B cell (primary cell): Measurements from ENCODE around the gene FMNL2. TPM values are rescaled to one million over a fixed set of nuclear protein-coding genes. Genes with fewer than 3 reads are reported as not detected.

ENCODE experiments used
- ATAC-seq: fragments of 200-7000 bp; cut with Tn5 transposase; one replicate; pipeline ENCODE4 v1.10.0; 2021; ENCODE audit warnings: low read depth, mild to moderate bottlenecking, moderate number of reproducible peaks, moderate library complexity
- CTCF ChIA-PET: fragments of 350-600 bp; sonication (Branson Sonifier 250); formaldehyde crosslinking; loops from one replicate; lab custom pipeline; 2021; ENCODE audit warnings: antibody characterized with exemption, inconsistent platforms; lab: Charles Lee
- POLR2A ChIA-PET: fragments of 350-600 bp; sonication (Branson Sonifier 250); formaldehyde crosslinking; loops from one replicate; lab custom pipeline; 2021; ENCODE audit warnings: antibody characterized with exemption; lab: Charles Lee
- DNase-seq: peaks from one replicate; pipeline ENCODE4 v3.0.0; 2013
- H2AFZ ChIP-seq: 2 replicates; pipeline ENCODE4 v1.6.1; 2012; ENCODE audit warnings: mild to moderate bottlenecking, low read depth, low read length; ENCODE audit not compliant: insufficient read depth, poor library complexity, severe bottlenecking
- H3K27ac ChIP-seq, 2 donors: 1 replicate in 1 of 2; 2 replicates in 1 of 2; pipeline ENCODE4 v1.5.1; 2012 to 2013; ENCODE audit warnings: low read length in 2 of 2, mild to moderate bottlenecking in 2 of 2, moderate library complexity in 1 of 2
- H3K27me3 ChIP-seq, 4 experiments: fragments of 200-600 bp in 1 of 4; sonication (generic) in 1 of 4; replicated peaks in 1 of 4; 1 replicate in 2 of 4; 2 replicates in 2 of 4; pipeline versions ENCODE4 v1.6.1 to v1.7.0; 2013 to 2016; ENCODE audit warnings: low read length in 3 of 4, mild to moderate bottlenecking in 2 of 4, mixed read lengths in 1 of 4, moderate library complexity in 1 of 4; ENCODE audit not compliant: insufficient read depth in 4 of 4, control insufficient read depth in 3 of 4; ENCODE audit errors: control extremely low read depth in 1 of 4
- H3K36me3 ChIP-seq, 2 experiments: replicated peaks in 1 of 2; 1 replicate in 1 of 2; 2 replicates in 1 of 2; pipeline versions ENCODE4 v1.6.1 to v1.7.1; 2013; ENCODE audit warnings: low read length in 1 of 2; ENCODE audit not compliant: insufficient read depth in 2 of 2, control insufficient read depth in 1 of 2; ENCODE audit errors: control extremely low read depth in 1 of 2, extremely low read depth in 1 of 2
- H3K4me1 ChIP-seq, 2 donors: fragments of 200-600 bp in 1 of 2; sonication (generic) in 1 of 2; 1 replicate in 1 of 2; 2 replicates in 1 of 2; pipeline versions ENCODE4 v1.5.1 to v1.6.1; 2013 to 2017; ENCODE audit warnings: low read length in 2 of 2; ENCODE audit not compliant: control insufficient read depth in 2 of 2, insufficient read depth in 2 of 2
- H3K4me2 ChIP-seq: replicated peaks from 2 replicates; pipeline ENCODE3; 2012; ENCODE audit warnings: mild to moderate bottlenecking, low read depth, low read length; ENCODE audit not compliant: poor library complexity, severe bottlenecking
- H3K4me3 ChIP-seq, 5 experiments: fragments of 200-600 bp in 1 of 5; sonication (generic) in 1 of 5; 1 replicate in 3 of 5; 2 replicates in 2 of 5; pipeline versions ENCODE4 v1.5.1 to v1.7.0; 2011 to 2016; ENCODE audit warnings: low read length in 4 of 5, mild to moderate bottlenecking in 4 of 5, low read depth in 2 of 5, control low read depth in 1 of 5, moderate library complexity in 1 of 5; ENCODE audit not compliant: insufficient read depth in 1 of 5; ENCODE audit errors: control extremely low read depth in 1 of 5, extremely low read depth in 1 of 5
- H3K79me2 ChIP-seq: fragments of 200-600 bp; sonication (generic); one replicate; pipeline ENCODE4 v1.6.0; 2016; ENCODE audit warnings: low read length; ENCODE audit not compliant: control insufficient read depth, insufficient read depth
- H3K9ac ChIP-seq: fragments of 200-600 bp; sonication (generic); 2 replicates; pipeline ENCODE4 v1.6.1; 2017; ENCODE audit warnings: mild to moderate bottlenecking, low read length, moderate library complexity
- H3K9me3 ChIP-seq, 3 donors: one replicate each; pipeline versions ENCODE4 v1.6.1 to v1.7.1; 2013; ENCODE audit warnings: low read length in 2 of 3; ENCODE audit not compliant: control insufficient read depth in 2 of 3, insufficient read depth in 1 of 3; ENCODE audit errors: control extremely low read depth in 1 of 3
- H4K20me1 ChIP-seq: 2 replicates; pipeline ENCODE4 v1.6.0; 2012; ENCODE audit warnings: mild to moderate bottlenecking, low read length; ENCODE audit not compliant: insufficient read depth, control insufficient read depth, poor library complexity, severe bottlenecking
- H3K27ac Mint-ChIP-seq: one replicate; pipeline ENCODE4 v1.8.0; 2021; ENCODE audit warnings: mixed read lengths
- H3K27me3 Mint-ChIP-seq: one replicate; pipeline ENCODE4 v1.8.0; 2021; ENCODE audit warnings: mixed read lengths
- H3K4me1 Mint-ChIP-seq: one replicate; pipeline ENCODE4 v1.8.0; 2021; ENCODE audit warnings: mixed read lengths
- H3K4me3 Mint-ChIP-seq: one replicate; pipeline ENCODE4 v1.8.0; 2021; ENCODE audit warnings: mixed read lengths
- H3K9me3 Mint-ChIP-seq: one replicate; pipeline ENCODE4 v1.8.0; 2022; ENCODE audit warnings: mixed read lengths; ENCODE audit not compliant: insufficient read depth
- EZH2 ChIP-seq: IDR thresholded peaks from 2 replicates; pipeline ENCODE4 v1.6.1; 2012; ENCODE audit warnings: borderline replicate concordance, low read depth, mild to moderate bottlenecking, moderate library complexity, low read length; ENCODE audit not compliant: insufficient read depth, poor library complexity, severe bottlenecking
- WGBS: methylation state at CpG from one replicate; pipeline ENCODE4 v1.1.5; 2013; ENCODE audit warnings: missing lambda C conversion rate; ENCODE audit not compliant: insufficient coverage; 5-methylcytosine and 5-hydroxymethylcytosine counted together
- intact Hi-C: fragments of 100-400 bp; cut with micrococcal nuclease; formaldehyde crosslinking; loops from one replicate; pipeline ENCODE4 v1.10.0; 2022
- polyA plus RNA-seq: library from polyadenylated mRNA; depleted of rRNA; stranded (reverse); fragments of >200 nt; gene quantifications from 2 replicates; pipeline ENCODE4 v1.2.3, GENCODE V29; 2012
- total RNA-seq, 2 donors: library from RNA; stranded (reverse); fragments of 120-200 nt in 1 of 2; gene quantifications; 1 replicate in 1 of 2; 2 replicates in 1 of 2; pipeline versions ENCODE4 v1.2.3 to v1.2.4, GENCODE V29; 2013 to 2022
- TF ChIP-seq, protein P1 (sequence below): fragments of 200-600 bp; IDR thresholded peaks from one replicate; pipeline ENCODE4 v1.8.0; 2022; ENCODE audit warnings: antibody characterized with exemption, mild to moderate bottlenecking

Gene FMNL2
- total and polyA plus RNA-seq, 2 donors (not counting 1 experiment from before 2014, with no cell fraction given): 0.73 to 8.8 TPM

DNA sequence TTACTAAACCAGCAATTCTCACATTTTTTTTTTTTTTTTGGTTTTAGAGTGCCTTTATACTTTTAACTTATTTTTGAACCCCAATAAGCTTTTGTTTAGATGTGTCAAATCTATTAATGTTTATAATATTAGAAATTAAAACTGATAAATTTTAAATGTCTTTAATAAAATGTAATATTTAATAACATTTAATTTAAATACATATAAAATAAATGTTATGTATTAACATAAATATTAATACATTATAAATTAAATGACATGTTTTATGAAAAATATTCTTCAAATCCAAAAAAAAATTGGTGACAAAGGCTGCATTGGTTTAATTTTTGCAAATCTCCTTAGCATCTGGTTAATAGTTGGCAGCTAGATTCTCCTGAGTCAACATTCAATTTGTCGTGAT lies 218.5 kb downstream of the FMNL2 start:
- no peaks in the 10 kb centered on the region for H3K9me3 ChIP-seq
- H3K27ac ChIP-seq: no peak overlapping the region
- no peaks in the 10 kb centered on the region for H3K27me3 Mint-ChIP-seq
- H3K79me2 ChIP-seq: no peaks in the 10 kb centered on the region
- no peaks in the 10 kb centered on the region for H3K4me1 ChIP-seq
- WGBS: no CpG with 5 or more reads among the region's 1 CpG
- H3K9me3 Mint-ChIP-seq: no peaks in the 10 kb centered on the region
- H3K27ac Mint-ChIP-seq: no peak overlapping the region
- no peaks in the 10 kb centered on the region for H3K36me3 ChIP-seq
- no peak overlapping the region for H2AFZ ChIP-seq
- TF ChIP-seq EZH2: no peak
- TF ChIP-seq, protein P1, sequence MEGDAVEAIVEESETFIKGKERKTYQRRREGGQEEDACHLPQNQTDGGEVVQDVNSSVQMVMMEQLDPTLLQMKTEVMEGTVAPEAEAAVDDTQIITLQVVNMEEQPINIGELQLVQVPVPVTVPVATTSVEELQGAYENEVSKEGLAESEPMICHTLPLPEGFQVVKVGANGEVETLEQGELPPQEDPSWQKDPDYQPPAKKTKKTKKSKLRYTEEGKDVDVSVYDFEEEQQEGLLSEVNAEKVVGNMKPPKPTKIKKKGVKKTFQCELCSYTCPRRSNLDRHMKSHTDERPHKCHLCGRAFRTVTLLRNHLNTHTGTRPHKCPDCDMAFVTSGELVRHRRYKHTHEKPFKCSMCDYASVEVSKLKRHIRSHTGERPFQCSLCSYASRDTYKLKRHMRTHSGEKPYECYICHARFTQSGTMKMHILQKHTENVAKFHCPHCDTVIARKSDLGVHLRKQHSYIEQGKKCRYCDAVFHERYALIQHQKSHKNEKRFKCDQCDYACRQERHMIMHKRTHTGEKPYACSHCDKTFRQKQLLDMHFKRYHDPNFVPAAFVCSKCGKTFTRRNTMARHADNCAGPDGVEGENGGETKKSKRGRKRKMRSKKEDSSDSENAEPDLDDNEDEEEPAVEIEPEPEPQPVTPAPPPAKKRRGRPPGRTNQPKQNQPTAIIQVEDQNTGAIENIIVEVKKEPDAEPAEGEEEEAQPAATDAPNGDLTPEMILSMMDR: no peak
- DNase-seq (no peak), ATAC-seq (no peak)
- H3K27me3 ChIP-seq: no peaks in the 10 kb centered on the region
- no peak overlapping the region for H3K4me3 ChIP-seq
- no peak overlapping the region for H3K9ac ChIP-seq
- no peaks in the 10 kb centered on the region for H4K20me1 ChIP-seq
- peaks cover 1% of the 10 kb centered on the region for H3K4me1 Mint-ChIP-seq
- no peak overlapping the region for H3K4me3 Mint-ChIP-seq
- no peak overlapping the region for H3K4me2 ChIP-seq
- CTCF ChIA-PET: no interaction called here
- POLR2A ChIA-PET: no interaction called here
- intact Hi-C loops: no loop called here

DNA sequence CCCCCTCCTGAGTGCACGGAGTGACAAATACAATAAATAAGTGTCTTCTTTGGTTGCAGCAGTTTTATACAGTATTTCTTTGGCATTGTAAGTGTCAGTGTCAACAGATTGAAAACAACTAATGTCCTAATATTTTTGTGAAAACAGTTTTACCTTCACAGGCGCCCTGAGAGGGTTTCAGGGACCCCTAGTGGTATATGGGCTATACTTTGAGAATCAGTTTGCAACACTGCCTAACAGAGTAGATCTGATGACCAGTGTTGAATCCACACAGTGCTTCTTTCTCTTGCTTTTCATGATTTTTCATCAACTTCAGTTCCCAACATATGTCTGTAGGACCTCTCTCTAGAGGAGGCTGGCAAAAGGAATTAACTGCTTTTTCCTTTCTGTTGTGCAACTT lies 220.1 kb downstream of the FMNL2 start:
- Mint-ChIP-seq H3K27ac (no peak overlapping the region), H3K4me3 (no peak overlapping the region), H3K4me1 (peaks cover 4% of the 10 kb centered on the region), H3K27me3 (no peaks in the 10 kb centered on the region), H3K9me3 (no peaks in the 10 kb centered on the region)
- Histone ChIP-seq H3K9ac (no peak overlapping the region), H3K27ac (no peak overlapping the region), H2AFZ (no peak overlapping the region), H3K79me2 (no peaks in the 10 kb centered on the region), H3K27me3 (no peaks in the 10 kb centered on the region), H4K20me1 (no peaks in the 10 kb centered on the region), H3K4me1 (no peaks in the 10 kb centered on the region), H3K4me2 (no peak overlapping the region), H3K4me3 (no peak overlapping the region), H3K9me3 (no peaks in the 10 kb centered on the region), H3K36me3 (no peaks in the 10 kb centered on the region)
- DNase-seq (no peak), ATAC-seq (no peak)
- intact Hi-C loops: no loop called here
- TF ChIP-seq EZH2: no peak
- TF ChIP-seq, protein P1: no peak
- ChIA-PET CTCF (interaction anchor here (0.7 to 1.3 kb wide), 2 partner anchors 80 to 219 kb away, joined by 3 to 4 read pairs; no protein-coding TSS in a partner anchor), POLR2A (no interaction called here)
- no CpG with 5 or more reads among the region's 2 CpGs for WGBS
